HG02798 (cell line): ENCODE measurements around the gene AWAT2.

Source experiments
- ATAC-seq: cut with Tn5 transposase; IDR thresholded peaks from one replicate; pipeline ENCODE4 v1.9.1; 2021; ENCODE audit warnings: mild to moderate bottlenecking; ENCODE audit not compliant: unreplicated experiment, poor library complexity

The AWAT2 gene, protein sequence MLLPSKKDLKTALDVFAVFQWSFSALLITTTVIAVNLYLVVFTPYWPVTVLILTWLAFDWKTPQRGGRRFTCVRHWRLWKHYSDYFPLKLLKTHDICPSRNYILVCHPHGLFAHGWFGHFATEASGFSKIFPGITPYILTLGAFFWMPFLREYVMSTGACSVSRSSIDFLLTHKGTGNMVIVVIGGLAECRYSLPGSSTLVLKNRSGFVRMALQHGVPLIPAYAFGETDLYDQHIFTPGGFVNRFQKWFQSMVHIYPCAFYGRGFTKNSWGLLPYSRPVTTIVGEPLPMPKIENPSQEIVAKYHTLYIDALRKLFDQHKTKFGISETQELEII

DNA sequence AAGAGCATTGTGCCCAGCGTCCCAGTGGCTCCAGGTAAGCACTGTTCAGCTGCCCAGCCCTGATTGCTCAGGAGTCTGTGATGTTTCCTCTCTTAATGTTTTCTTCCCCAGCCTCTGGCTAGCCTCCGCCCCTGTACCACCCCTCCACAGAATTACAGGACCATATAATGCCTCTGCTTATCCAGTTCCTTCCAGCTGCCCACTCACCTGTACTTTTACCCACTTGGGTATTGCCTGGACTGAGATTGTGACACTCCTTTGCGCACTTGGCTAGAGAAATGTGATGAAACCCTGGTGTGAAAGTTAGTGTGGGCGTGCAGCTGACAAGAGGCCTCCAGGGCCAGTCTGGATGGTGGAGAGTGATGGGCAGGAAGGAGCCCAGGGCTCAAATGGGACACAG is at the start of gene AWAT2:
TSS of gene AWAT2 (minus strand) at position 14 of the 400 bp plus-strand sequence. CDS start at position 8, 6 bp downstream.
- ATAC-seq: no peak

DNA sequence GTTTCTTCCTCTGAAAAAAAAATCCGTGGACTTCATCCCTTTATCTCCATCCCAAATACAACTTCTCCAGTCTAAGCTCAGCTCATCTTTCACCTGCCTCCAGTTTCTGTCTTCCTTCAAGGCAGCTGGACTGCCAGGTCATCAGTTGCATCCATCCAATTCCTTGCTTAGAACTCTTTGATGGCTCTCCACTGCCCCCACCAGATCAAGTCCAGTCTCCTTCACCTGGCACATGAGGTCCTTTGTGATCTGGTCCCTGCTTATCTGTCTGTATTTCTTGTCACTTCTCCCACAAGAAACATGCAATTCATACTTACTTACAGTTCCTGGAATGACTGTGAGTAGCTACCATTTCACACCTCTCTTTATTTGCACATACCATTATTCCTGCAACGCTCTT is 46.3 kb upstream of the AWAT2 start:
- no peak for ATAC-seq

DNA sequence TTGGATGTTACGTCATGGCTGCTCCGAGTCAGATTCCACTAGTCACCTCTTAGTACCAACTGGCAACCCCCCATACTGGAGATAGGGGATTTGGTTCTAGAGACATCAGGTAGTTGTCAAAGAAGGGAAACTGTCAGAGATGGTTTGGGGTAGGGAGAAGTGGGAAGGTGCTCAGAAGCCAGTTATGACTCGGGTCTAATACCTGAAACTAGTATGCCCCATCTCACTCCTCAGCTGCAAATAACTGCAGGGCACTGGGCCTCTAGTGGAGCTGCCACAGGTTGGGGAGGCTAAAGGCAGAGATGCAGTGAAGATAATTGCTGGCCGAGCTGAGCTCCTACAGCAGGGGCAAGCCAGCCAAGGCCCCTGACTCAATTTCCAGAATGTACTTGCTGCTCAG is 42.5 kb upstream of the AWAT2 start:
- ATAC-seq: no peak

DNA sequence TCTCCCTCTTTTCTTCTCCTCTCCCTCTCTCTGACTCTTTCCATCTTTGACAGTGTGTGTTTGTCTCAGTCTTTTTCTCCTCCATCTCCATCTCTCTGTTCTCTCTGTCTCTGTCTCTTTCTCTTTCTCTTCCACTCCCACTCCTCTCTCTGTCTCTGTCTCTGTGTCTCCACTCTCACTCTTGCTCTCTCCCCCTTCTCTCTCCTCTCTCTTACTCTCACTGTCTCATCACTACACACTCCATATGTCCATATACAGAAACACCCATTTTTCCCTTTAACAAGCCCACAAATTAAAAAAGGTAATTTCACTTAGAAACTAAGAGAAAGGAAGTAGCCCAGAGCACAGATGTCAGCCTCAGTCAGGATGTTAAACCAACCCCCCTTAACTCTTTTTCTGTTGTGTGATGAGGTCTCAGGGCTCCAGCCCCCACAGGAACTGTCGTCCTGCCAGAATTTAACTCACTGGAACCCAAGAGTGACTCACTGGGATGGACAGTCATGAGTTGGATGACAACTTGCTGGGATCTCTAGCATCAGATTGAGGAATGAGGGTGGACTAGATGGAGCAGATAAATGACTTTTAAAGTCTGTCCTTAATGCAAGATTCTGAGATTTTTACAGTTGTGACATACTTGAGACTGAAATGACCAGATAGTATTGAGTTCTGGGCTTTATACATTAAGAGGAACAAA is 40.0 kb upstream of the AWAT2 start:
- ATAC-seq: no peak

DNA sequence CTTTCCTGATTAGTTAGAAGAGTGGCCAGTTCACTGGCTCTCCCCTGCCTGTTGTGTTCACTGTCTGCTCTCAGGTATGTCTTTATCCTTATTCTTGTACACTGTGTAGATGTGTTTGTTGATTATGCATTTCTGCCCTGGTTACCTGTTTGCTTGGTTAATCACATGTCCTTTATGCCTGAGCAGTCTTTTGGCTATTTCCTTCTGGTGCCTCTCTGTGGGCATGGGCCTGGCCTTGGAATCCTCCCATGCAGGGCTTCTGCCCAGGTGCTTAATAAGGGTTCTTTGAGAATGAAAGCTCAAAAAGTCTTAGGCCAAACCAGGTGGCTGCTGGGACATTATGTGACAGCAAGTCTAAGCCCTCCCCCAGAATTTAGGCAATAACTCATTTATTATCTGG is 39.0 kb upstream of the AWAT2 start:
- ATAC-seq: no peak

DNA sequence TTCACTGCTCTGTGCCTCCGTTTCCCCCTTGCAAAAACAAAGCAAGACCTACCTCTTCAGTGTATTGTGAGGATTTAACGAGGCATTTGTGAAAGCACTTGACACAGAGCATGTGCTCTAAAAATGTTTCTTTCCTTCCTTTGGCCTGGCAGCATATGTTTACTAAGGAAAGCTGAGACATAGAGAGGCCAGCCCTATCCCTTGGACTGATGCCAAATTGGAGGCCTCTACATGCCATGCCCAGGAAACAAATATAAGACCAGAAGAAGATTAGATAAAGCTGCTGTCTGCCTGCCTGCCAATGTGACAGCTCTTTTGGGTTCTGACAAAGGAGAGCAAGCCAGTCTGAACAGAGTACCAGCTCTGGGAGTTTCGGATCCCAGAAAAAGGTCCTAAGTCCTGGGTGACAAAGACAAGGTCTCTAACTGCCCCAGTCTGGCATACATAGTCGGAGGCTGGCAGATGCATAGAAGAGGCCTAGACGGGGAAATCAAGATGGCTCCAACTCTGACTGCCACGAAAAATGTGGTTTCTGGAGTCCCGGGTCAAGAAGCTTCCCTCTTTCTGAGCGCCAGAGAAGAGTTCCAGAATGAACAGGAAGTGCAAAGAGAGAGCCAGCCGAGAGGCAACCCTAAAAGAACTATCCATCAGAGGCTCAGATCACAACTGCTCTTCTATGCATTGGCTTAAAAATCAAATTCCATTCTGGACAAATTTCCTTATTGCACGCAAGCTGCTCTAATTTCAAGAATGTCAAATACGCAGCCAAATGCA is 38.3 kb upstream of the AWAT2 start:
- no peak for ATAC-seq

DNA sequence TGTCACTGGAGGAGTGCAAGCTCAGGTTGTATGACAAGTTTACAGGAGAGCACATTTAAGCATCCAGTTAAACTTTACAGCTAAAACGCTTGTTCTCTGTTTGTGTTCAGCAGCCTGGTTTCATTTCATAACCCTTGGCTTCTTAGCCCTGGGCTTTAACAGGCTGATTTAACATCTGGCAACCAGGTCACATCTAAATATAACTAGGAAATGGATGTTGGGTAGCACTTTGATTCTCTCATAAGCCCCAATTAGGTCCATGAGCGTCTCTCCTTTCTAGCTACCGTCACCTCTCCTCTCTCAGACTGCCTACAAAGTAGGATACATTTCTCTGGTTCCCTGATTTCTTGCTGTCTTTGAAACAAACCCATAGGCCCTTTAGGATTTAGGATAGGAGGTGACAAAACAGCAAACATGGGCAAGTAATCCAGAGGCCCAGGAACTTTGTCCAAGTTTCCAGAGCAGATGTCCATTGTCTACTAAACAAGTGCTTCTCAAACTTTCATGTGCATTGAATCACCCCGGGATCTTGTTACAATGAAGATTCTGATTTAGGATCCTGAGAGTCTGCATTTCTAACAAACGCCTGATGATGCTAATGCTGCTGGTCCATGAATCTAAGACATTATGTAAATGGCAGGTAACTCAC is 35.0 kb upstream of the AWAT2 start:
- ATAC-seq: no peak

DNA sequence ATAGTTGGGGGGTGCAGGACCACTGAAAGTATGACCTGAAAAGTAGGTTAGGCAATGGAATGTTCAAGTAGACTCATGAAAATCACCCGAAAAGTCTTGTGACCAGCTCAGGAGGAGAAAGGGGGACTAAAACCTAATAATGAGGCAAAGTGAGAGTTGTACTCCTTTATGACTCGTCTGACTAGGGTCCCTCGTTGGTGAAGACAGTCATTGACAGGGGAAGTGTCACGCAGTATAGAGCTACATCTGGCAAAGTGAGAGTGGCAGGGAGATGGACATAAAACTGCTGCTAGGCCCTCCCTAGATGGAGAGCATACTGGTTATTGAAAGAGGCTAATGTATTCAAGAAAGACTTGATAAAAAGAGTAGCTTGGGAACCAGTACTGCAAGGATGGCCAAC is 33.0 kb upstream of the AWAT2 start:
- ATAC-seq: no peak

DNA sequence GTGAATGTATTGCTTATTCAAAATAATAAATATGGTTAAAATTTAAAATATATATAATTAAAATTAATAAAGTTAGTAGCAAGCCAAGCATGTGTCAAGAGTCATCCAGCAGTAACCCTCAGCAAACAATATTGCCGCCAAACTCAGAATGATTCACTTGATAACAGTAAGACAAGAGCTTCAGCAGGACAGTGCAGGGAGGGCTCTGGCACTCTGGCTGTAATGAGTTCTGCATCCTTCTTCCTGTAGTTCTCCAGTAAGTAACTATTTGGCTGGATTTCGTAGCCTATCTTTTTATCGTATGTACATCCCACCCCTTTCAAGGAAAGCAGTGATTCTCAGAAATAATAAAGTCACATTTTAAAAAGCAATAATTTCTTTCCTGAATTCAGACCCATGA is 30.1 kb upstream of the AWAT2 start:
- no peak for ATAC-seq

DNA sequence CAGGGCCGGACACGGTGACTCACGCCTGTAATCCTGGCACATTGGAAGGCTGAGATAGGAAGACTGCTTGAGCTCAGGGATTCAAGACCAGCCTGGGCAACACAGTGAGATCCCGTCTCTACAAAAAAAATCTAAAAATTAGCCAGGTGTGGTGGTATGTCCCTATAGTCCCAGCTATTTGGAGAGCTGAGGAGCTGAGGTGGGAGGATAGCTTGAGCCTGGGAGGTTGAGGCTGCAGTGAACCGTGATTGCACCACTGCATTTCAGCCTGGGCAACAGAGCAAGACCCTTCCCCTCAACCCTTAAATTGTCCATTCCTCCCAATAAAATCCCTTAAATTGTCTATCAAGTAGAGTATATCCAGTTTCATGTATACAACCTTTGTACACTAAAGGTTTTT is 29.6 kb upstream of the AWAT2 start:
- no peak for ATAC-seq

DNA sequence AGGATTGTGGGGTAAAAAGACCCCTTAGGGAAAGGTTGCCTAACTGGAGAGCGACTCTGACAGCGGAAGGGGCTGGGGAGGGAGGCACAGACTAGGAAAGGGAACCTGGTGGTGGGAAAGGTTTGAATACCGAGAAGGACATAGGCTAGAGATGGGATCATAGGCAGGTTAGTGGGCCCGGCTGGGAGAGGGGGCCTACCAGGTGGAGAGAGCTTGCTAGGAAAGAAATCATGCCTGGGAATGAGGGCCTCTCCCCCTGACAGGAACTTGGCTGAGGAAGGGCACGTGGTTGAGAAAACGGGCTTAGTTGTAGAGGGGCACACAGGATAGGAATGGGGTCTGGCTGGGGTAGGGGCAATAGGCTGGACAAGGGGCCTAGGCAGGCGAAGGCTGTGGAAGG is 16.9 kb upstream of the AWAT2 start:
- ATAC-seq: no peak

DNA sequence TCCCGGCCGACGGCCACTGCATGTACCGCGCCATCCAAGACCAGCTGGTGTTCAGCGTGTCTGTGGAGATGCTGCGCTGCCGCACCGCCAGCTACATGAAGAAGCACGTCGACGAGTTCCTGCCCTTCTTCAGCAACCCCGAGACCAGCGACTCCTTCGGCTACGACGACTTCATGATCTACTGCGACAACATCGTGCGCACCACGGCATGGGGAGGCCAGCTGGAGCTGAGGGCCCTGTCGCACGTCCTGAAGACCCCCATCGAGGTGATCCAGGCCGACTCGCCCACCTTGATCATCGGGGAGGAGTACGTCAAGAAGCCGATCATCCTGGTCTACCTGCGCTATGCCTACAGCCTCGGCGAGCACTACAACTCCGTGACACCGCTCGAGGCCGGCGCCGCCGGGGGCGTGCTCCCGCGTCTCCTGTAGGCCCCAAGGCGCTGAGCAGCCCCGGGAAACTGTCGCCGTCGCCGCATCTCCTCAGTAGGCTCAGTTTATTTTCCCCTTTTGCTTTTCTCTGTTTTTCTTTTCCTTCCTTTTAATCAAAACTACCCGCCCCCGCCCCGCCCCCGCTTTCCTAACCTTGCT is 13.3 kb upstream of the AWAT2 start:
- no peak for ATAC-seq

DNA sequence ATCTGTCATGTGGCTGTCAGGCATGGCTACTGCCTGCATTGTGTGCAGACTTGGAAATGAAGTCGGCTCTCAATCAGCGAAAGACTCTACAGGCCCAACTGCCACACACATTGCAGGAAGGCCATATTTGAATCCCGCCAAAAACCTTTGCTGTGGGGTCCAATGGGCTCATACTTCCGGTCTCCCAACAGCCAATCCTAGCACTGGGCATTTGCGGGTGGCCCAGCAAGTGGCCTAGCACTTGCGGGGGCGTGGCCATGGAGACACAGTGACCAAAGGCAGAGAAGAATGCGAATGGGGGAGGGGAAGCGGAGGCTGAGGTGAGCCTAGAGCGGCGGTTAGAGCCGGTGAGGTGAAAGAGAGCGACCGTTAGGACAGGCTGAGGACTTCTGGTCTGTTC is 12.3 kb upstream of the AWAT2 start, which contains the start of gene OTUD6A:
TSS of gene OTUD6A (plus strand) at position 382 of the 400 bp plus-strand sequence. CDS start 68 bp downstream, outside the sequence.
- no peak for ATAC-seq

DNA sequence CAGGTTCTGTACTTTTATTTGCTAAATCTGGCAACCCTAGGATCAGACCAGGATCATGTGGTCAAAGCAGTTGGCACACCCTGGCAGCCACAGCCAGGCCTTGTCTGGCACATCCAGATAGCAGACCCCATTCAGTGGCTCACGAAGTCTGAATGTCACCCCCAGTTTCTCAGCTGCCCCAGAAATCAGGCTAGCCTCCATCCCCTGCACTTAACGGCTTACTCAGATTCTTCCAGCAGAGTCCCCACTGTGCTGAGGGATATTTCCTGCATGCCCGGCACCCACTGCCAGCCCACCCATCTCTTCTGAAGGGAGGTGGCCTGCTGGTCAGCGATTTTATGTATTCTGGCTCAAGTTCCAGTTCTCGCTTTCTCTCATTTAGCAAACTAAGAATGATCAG is 4.7 kb upstream of the AWAT2 start:
- ATAC-seq: no peak

DNA sequence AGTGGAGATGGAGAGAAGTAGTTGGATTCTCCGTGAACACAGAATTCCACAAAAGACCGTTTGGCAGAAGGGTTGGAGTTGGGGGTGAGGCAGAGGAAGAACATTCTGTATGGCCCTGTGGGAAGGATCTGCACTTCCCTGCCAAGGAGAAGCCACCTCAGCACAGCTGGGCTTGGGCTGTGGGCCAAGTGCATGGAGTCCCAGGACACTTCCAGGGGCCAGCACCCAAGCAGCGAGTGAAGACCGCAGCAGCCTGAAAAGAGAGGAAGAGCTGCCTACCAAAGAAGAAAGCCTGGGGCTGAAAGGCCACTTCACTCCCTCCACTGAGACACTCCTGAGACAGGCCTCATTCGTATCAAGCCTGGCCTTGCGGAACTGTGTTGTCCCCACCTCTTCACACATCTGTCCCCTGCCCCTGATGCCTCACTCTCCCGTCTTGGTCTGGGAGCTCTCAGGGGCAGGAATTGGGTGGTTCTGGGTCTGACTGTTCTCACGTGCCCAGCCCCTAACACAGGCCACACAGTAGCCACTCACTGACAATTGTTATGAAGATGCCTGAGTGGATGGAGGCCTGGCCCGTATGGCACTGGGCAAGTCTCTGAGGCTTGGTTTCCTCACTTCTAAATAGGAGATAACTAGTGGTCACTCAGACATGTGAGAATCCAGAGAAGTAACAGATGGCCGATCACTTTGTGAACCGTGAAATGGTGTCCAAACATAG is 3.3 kb upstream of the AWAT2 start:
- ATAC-seq: no peak

DNA sequence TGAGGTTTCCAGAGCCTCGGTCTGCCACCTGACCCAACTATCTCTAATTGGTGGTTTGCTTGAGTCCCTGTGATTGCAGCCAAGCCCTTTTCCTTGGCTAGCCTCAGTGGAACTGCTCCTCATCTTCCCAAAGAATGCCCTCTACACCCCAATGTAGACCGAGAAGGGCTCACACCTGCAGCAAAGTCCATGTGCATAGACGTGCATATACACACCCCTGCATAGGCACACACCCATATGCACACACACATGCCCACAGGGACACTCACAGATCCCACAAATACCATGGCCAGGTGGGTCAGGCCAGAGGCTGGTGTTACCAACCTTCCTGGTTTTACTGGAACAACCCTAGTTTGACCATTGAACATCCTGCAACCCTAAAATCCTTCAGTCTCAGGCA is 332 bp downstream of the AWAT2 start:
- no peak for ATAC-seq

DNA sequence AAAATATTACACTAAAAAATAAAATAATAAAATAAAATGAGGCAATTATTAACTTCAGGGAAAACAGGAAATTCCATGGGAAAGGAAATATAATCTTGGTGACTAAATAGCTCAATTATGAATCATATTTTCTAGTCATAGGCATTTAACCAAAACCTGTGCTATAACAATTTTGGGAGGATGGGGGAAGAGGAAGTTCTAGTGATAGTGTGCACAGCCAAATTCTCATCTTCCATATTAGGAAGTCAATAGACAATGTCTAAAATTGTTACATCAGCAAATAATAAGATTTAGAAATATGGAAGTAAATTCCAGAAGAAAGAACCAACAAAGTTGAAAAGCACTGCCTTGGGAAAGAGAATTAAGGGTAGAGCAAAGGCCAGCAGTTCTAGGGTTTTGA is 2.8 kb downstream of the AWAT2 start:
- ATAC-seq: no peak

DNA sequence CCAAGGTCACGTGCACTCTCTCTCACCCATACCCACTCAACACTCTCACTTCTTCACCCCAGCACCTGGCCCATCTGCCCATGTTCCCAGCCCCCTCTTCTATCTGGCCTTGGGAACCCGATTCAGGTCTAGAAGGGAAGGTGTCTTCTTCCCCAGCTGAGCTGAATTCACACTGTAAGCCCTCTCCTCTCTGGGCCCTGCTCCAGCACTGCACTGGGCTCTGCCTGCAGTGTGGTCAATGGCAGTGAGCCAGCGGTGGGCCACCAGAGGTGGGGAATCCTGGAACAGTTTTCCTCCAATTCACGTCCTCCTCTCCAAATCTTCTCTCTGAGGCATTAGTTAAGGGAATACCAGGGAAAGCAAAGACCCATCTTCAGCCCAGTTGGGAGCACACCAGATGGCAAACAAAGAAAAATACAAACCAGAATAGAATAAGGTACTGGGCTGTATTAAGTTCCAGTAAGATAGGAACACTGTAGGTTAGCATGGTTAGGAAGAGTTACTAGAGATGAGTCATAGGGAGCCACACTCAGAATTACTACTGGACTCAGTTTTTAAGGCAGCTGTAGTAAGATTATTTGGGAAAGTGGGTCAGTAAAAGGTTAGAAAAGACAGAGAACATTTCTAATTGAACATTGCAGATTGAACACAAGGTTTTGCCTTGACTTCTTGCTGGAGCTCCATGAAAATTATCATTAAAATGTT is 5.0 kb downstream of the AWAT2 start:
- ATAC-seq: no peak

DNA sequence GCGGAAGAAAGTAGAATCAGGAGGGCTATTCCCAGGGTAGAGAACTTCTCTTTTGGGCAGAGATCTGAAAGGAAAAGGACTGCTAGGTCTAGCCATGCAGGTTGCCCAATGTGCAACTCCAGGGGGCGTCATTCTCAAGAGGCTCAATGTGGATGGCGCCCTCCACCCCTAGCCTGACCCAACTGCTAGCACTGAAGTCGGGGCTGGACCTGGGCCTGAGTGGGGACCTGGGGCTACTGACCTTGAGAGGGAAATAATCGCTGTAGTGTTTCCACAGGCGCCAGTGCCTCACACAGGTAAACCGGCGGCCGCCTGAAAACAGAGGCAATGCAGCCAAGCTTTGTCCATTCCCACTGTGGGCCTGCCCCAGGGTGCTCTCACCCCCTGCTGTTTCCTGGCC is 6.1 kb downstream of the AWAT2 start:
- no peak for ATAC-seq
